CD4-positive, alpha-beta T cell (primary cell): ENCODE results near the gene SCRN2. TPM values are rescaled to one million over a fixed set of nuclear protein-coding genes. Genes with fewer than 3 reads are reported as not detected.

ENCODE experiments used
- ATAC-seq: fragments of 200-7000 bp; cut with Tn5 transposase; one replicate; pipeline ENCODE4 v1.10.0; 2022; ENCODE audit warnings: mild to moderate bottlenecking; ENCODE audit not compliant: poor library complexity
- CTCF ChIA-PET: fragments of 350-600 bp; sonication (Branson Sonifier 250); formaldehyde crosslinking; loops from one replicate; lab custom pipeline; 2021; ENCODE audit warnings: antibody characterized with exemption, inconsistent platforms; lab: Charles Lee
- POLR2A ChIA-PET: fragments of 350-600 bp; sonication (Branson Sonifier 250); formaldehyde crosslinking; loops from one replicate; lab custom pipeline; 2021; ENCODE audit warnings: antibody characterized with exemption, inconsistent platforms; lab: Charles Lee
- DNase-seq, 14 experiments: peaks; one replicate each; pipeline ENCODE4 v3.0.0-alpha.2; 2013 to 2020; ENCODE audit warnings: mixed read lengths in 2 of 14
- H3K27ac ChIP-seq, 2 donors: one replicate each; pipeline versions ENCODE4 v1.5.1 to v1.7.0; 2013; ENCODE audit warnings: low read length in 2 of 2, low read depth in 1 of 2, mild to moderate bottlenecking in 1 of 2
- H3K27me3 ChIP-seq, 2 experiments: 1 replicate in 1 of 2; 2 replicates in 1 of 2; pipeline versions ENCODE4 v1.6.1 to v1.7.0; 2013; ENCODE audit warnings: low read length in 2 of 2, control low read depth in 1 of 2, mild to moderate bottlenecking in 1 of 2, moderate library complexity in 1 of 2; ENCODE audit not compliant: insufficient read depth in 2 of 2, control insufficient read depth in 1 of 2
- H3K36me3 ChIP-seq: one replicate; pipeline ENCODE4 v1.6.1; 2013; ENCODE audit warnings: low read length, control low read depth; ENCODE audit not compliant: insufficient read depth
- H3K4me1 ChIP-seq: one replicate; pipeline ENCODE4 v1.6.1; 2013; ENCODE audit warnings: low read length, control low read depth; ENCODE audit not compliant: insufficient read depth
- H3K4me3 ChIP-seq: one replicate; pipeline ENCODE4 v1.5.1; 2013; ENCODE audit warnings: mild to moderate bottlenecking, low read length, moderate library complexity
- H3K9me3 ChIP-seq, 2 experiments: 1 replicate in 1 of 2; 2 replicates in 1 of 2; pipeline versions ENCODE4 v1.6.1 to v1.7.0; 2013; ENCODE audit warnings: low read length in 2 of 2, mild to moderate bottlenecking in 2 of 2, control low read depth in 1 of 2, moderate library complexity in 1 of 2; ENCODE audit not compliant: control insufficient read depth in 1 of 2, insufficient read depth in 1 of 2
- H3K27ac Mint-ChIP-seq: one replicate; pipeline ENCODE4 v1.8.0; 2020; ENCODE audit warnings: mixed read lengths
- H3K27me3 Mint-ChIP-seq: one replicate; pipeline ENCODE4 v1.8.0; 2021; ENCODE audit warnings: mixed read lengths
- H3K36me3 Mint-ChIP-seq: one replicate; pipeline ENCODE4 v1.8.0; 2021; ENCODE audit warnings: low read depth, mixed read lengths
- H3K4me1 Mint-ChIP-seq: one replicate; pipeline ENCODE4 v1.8.0; 2021; ENCODE audit warnings: low read depth, mixed read lengths
- H3K4me3 Mint-ChIP-seq: one replicate; pipeline ENCODE4 v1.8.0; 2020; ENCODE audit warnings: mild to moderate bottlenecking, mixed read lengths
- H3K9me3 Mint-ChIP-seq: one replicate; pipeline ENCODE4 v1.8.0; 2020; ENCODE audit warnings: mixed read lengths
- intact Hi-C, 2 experiments: fragments of 100-400 bp; cut with DNase I in 1 of 2; cut with micrococcal nuclease in 1 of 2; formaldehyde crosslinking; loops; one replicate each; pipeline versions ENCODE4 v1.15.1 to v1.9.0; 2023 to 2025; cut with DNase I, micrococcal nuclease
- total RNA-seq, 174 experiments: library from RNA in 2 of 174; stranded (reverse) in 2 of 174; gene quantifications; one replicate each; pipeline ENCODE4 v1.2.3 and lab custom pipeline; 2021 to 2026
- TF ChIP-seq, protein P1 (sequence below): fragments of 200-600 bp; IDR thresholded peaks from one replicate; pipeline ENCODE4 v1.8.0; 2022; ENCODE audit warnings: antibody characterized with exemption, mild to moderate bottlenecking

Gene SCRN2
- total RNA-seq, 2 experiments from 2014 or later, result 15.3 to 17.2 TPM

DNA sequence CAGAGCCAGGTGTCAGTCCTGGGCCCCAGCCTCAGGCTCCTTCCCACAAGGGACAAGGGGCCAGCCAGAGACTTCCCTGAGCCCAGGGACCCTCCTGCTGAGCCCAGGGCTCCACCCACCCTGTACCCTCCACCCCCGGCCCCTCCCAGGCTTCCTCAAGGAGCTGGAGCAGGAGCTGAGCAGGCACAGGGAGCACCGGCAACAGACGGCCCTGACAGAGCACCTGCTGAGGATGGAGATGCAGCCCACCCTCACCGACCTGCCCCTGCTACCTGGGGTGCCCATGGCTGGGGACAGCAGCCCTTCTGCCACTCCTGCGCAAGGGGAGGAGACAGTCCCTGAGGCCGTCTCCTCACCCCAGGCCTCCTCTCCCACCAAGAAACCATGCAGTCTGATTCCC, 4.5 kb downstream of the SCRN2 start:
- Mint-ChIP-seq H3K27me3 (no peaks in the 10 kb centered on the region), H3K4me1 (peaks cover 50% of the 10 kb centered on the region), H3K9me3 (no peaks in the 10 kb centered on the region), H3K4me3 (no peak overlapping the region), H3K27ac (no peak overlapping the region), H3K36me3 (peaks cover under 1% of the 10 kb centered on the region)
- Histone ChIP-seq H3K27ac (no peak overlapping the region), H3K4me1 (peaks cover 52% of the 10 kb centered on the region), H3K9me3 (no peaks in the 10 kb centered on the region), H3K4me3 (no peak overlapping the region), H3K27me3 (no peaks in the 10 kb centered on the region), H3K36me3 (peaks cover 19% of the 10 kb centered on the region)
- CTCF ChIA-PET, result interaction anchor here (0.5 kb wide), 1 partner anchor 27 kb away, joined by 4 read pairs; no protein-coding TSS in a partner anchor
- TF ChIP-seq, protein P1, sequence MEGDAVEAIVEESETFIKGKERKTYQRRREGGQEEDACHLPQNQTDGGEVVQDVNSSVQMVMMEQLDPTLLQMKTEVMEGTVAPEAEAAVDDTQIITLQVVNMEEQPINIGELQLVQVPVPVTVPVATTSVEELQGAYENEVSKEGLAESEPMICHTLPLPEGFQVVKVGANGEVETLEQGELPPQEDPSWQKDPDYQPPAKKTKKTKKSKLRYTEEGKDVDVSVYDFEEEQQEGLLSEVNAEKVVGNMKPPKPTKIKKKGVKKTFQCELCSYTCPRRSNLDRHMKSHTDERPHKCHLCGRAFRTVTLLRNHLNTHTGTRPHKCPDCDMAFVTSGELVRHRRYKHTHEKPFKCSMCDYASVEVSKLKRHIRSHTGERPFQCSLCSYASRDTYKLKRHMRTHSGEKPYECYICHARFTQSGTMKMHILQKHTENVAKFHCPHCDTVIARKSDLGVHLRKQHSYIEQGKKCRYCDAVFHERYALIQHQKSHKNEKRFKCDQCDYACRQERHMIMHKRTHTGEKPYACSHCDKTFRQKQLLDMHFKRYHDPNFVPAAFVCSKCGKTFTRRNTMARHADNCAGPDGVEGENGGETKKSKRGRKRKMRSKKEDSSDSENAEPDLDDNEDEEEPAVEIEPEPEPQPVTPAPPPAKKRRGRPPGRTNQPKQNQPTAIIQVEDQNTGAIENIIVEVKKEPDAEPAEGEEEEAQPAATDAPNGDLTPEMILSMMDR, result no peak
- DNase-seq (no peak), ATAC-seq (no peak)
- intact Hi-C loops, result loop anchor here in 1 of 2 experiments (10.0 kb wide), 1 partner anchor 268 kb away; the partner anchor contains the start of genes CBX1 and SNX11
- POLR2A ChIA-PET, result interaction anchor here (1.8 to 2.4 kb wide), 3 partner anchors 14 to 59 kb away, joined by 8 to 22 read pairs (median 14); partner anchors contain the start of genes OSBPL7 and SP2

DNA sequence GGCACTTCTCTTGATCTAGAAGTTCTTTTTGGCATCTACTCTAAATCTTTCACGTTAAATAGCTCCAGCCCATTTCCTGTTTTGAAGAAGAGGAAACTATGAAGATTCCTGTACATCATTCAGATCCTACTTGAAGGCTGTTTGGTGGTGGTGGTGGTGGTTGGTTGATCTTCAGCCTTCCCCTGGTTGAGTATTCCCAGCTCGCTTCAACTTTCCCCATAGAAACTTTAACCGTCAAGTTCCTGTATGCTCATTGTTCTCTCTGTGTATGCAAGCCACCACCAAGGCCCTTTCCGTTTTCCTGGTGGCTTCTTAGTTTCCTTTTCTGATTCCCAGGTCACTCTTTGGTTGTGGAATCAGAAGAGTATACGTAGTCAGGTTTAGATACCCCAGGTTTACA, 6.3 kb downstream of the SCRN2 start:
- Histone ChIP-seq H3K36me3 (peaks cover 19% of the 10 kb centered on the region), H3K27ac (peak overlapping the region in 1 of 2 donors; percentile 41), H3K4me3 (no peak overlapping the region), H3K9me3 (no peaks in the 10 kb centered on the region), H3K27me3 (no peaks in the 10 kb centered on the region), H3K4me1 (peaks cover 52% of the 10 kb centered on the region)
- Mint-ChIP-seq H3K4me1 (peaks cover 53% of the 10 kb centered on the region), H3K4me3 (peak overlapping the region; percentile 75), H3K27ac (peak overlapping the region; percentile 69), H3K27me3 (no peaks in the 10 kb centered on the region), H3K36me3 (peaks cover 10% of the 10 kb centered on the region), H3K9me3 (no peaks in the 10 kb centered on the region)
- ChIA-PET POLR2A (interaction anchor here (1.0 to 2.4 kb wide), 4 partner anchors 13 to 60 kb away, joined by 4 to 22 read pairs (median 7); partner anchors contain the start of gene OSBPL7), CTCF (interaction anchor here (1.0 to 1.9 kb wide), 4 partner anchors 8 to 55 kb away, joined by 3 to 6 read pairs (median 3); partner anchors contain the start of gene OSBPL7)
- DNase-seq, result no peak
- intact Hi-C loops, result loop anchor here in 1 of 2 experiments (10.0 kb wide), 1 partner anchor 270 kb away; the partner anchor contains the start of genes CBX1 and SNX11
- TF ChIP-seq, protein P1, result no peak
- no peak for ATAC-seq

DNA sequence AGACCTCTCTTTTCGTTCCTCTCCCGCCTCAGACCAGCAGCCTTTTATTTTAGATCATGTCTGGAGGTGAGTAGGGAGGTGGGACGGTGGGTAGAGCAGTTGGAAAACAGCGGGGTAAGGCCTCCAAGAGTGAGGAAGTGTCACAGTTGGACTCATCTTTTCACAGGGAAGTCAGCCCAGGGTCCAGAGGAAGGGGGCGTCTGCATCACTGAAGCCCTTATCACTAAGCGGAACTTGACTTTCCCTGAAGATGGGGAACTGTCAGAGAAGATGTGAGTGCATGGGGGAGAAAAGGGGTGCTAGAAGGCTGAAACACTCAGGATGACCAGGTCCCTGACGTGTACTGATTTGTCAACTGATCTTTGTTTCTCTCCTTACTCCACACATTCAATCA, 9.1 kb downstream of the SCRN2 start:
- POLR2A ChIA-PET, result interaction anchor here (0.6 to 2.5 kb wide), 13 partner anchors 9 to 182 kb away, joined by 3 to 53 read pairs (median 5); partner anchors contain the start of genes CDK5RAP3, KPNB1, OSBPL7 and PNPO
- H3K27ac Mint-ChIP-seq, result peak overlapping the region; percentile 78
- H3K9me3 Mint-ChIP-seq, result no peaks in the 10 kb centered on the region

More for the DNA sequence above, 9.1 kb downstream of the SCRN2 start:
- H3K27me3 ChIP-seq, result no peaks in the 10 kb centered on the region
- H3K27me3 Mint-ChIP-seq, result no peaks in the 10 kb centered on the region
- no peak for ATAC-seq
- intact Hi-C loops, result loop anchor here (1.0 to 10.0 kb wide), 4 partner anchors 63 to 273 kb away; partner anchors contain the start of genes CBX1 (in 1 of the 2), NFE2L1 (in 1 of the 2) and SNX11 (in 1 of the 2)
- DNase-seq, result peak in 2 of 14 experiments; percentile 41 to 48
- peaks cover 58% of the 10 kb centered on the region for H3K4me1 Mint-ChIP-seq
- H3K4me3 ChIP-seq, result peak overlapping the region; percentile 92
- H3K4me3 Mint-ChIP-seq, result peak overlapping the region; percentile 89
- CTCF ChIA-PET, result interaction anchor here (0.7 to 1.9 kb wide), 5 partner anchors 9 to 139 kb away, joined by 3 to 20 read pairs (median 9); partner anchors contain the start of genes CDK5RAP3, OSBPL7 and SCRN2
- H3K36me3 ChIP-seq, result peaks cover 24% of the 10 kb centered on the region
- peaks cover 29% of the 10 kb centered on the region for H3K36me3 Mint-ChIP-seq
- H3K4me1 ChIP-seq, result peaks cover 66% of the 10 kb centered on the region
- peak overlapping the region; percentile 26 to 78 for H3K27ac ChIP-seq
- TF ChIP-seq, protein P1, result no peak
- no peaks in the 10 kb centered on the region for H3K9me3 ChIP-seq
